ENCODE data around the gene C2orf81.
A peak's percentile ranks its signal among the peaks of the same experiment; 100 is the strongest.
"Not testable (repeated sequence)": the region's sequence is repeated elsewhere in the genome, so short reads cannot be mapped to it uniquely, and the experiment has no call there.

The C2orf81 gene

GRCh38 chr2:74462054-74462785, 40.8 kb upstream of the C2orf81 start:
- Histone ChIP-seq H3K4me1 (ENCODE audit: insufficient read depth, low read length, severe bottlenecking) (peaks cover 33% of the 10 kb centered on the region), H3K79me2 (ENCODE audit: insufficient read depth, low read length) (peaks cover 4% of the 10 kb centered on the region; the same call in 1 of the 2 replicates), H4K20me1 (ENCODE audit: insufficient read depth, low read length) (no peaks in the 10 kb centered on the region), H3K27me3 (ENCODE audit: insufficient read depth, low read length) (no peaks in the 10 kb centered on the region), H3K36me3 (ENCODE audit: insufficient read depth, low read length) (peaks cover 28% of the 10 kb centered on the region; the same call in 1 of the 2 replicates), H3K9ac (ENCODE audit: low read length) (no peak overlapping the region), H3K4me3 (ENCODE audit: low read depth, low read length, poor library complexity, severe bottlenecking) (no peak overlapping the region), H3K27ac (ENCODE audit: low read depth, low read length, poor library complexity, severe bottlenecking) (no peak overlapping the region), H2AFZ (ENCODE audit: low read length) (no peak overlapping the region), H3F3A (ENCODE audit: insufficient read depth, low read length) (no peaks in the 10 kb centered on the region), H3K4me2 (ENCODE audit: low read length) (no peak overlapping the region), H3K9me3 (ENCODE audit: low read length) (no peaks in the 10 kb centered on the region), H3K9me2 (ENCODE audit: low read depth, low read length) (no peaks in the 10 kb centered on the region)
- TF ChIP-seq CTCF (IDR thresholded peaks at IDR 0.05; ENCODE audit: low read length) (no peak), EZH2 (IDR thresholded peaks at IDR 0.05; ENCODE audit: borderline replicate concordance, low read length) (no peak)

DNA sequence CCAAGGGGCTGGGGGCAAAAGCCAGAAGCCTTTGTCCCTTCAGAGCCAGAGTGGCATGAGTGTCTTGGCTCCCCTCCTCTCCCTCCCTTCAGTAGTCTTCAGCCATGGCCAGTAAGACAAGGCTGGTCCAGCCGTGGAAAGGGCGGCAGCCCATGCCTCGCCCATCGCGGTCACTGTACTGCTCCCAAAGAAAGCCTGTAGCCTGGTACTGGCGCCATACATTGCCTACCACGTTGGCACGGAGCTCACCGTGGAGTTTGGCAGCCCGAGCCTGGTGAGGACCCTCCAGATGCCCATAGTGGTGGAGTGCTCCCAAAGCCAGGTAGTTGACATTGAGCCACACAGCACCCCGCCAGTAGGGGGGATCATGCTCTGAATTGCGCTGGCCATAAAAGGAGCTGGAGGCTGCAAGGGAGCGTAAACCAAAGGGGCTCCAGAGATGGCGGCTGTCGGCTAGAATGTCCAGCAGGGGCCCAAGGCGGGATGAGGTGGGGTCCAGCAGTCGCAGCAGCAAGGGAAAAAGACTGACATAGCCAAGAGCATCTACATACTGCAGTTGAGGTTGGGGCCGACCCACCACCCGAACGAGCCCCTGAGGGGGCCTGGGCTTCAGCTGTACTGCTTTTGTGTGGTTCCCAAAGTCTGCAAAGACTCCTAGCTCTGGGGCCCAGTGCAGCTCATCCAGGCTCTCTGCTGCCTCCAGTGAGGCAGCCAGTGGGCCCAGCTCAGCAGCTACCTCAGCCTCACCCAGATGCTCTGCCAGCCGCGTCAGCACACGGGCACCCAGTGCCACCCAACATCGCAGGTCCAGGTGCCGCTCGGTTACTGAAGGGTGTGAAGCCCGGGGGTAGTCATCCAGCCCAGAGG, 40.0 kb upstream of the C2orf81 start:
- H3K79me2 ChIP-seq (ENCODE audit: insufficient read depth, low read length): peaks cover 4% of the 10 kb centered on the region; the same call in 1 of the 2 replicates
- no peaks in the 10 kb centered on the region for H3K9me2 ChIP-seq (ENCODE audit: low read depth, low read length)
- H3K9me3 ChIP-seq (ENCODE audit: low read length): no peaks in the 10 kb centered on the region
- no peak overlapping the region for H3K4me3 ChIP-seq (ENCODE audit: low read depth, low read length, poor library complexity, severe bottlenecking)
- H3K4me1 ChIP-seq (ENCODE audit: insufficient read depth, low read length, severe bottlenecking): peaks cover 38% of the 10 kb centered on the region
- no peak overlapping the region for H3K9ac ChIP-seq (ENCODE audit: low read length)
- TF ChIP-seq EZH2 (IDR thresholded peaks at IDR 0.05; ENCODE audit: borderline replicate concordance, low read length) (no peak), CTCF (IDR thresholded peaks at IDR 0.05; ENCODE audit: low read length) (peak; percentile 54; the same call in 1 of the 2 replicates)
- no peak overlapping the region for H2AFZ ChIP-seq (ENCODE audit: low read length)
- no peaks in the 10 kb centered on the region for H3F3A ChIP-seq (ENCODE audit: insufficient read depth, low read length)
- H3K36me3 ChIP-seq (ENCODE audit: insufficient read depth, low read length): peaks cover 28% of the 10 kb centered on the region; the same call in 1 of the 2 replicates
- H3K4me2 ChIP-seq (ENCODE audit: low read length): no peak overlapping the region
- H4K20me1 ChIP-seq (ENCODE audit: insufficient read depth, low read length): no peaks in the 10 kb centered on the region
- no peaks in the 10 kb centered on the region for H3K27me3 ChIP-seq (ENCODE audit: insufficient read depth, low read length)
- no peak overlapping the region for H3K27ac ChIP-seq (ENCODE audit: low read depth, low read length, poor library complexity, severe bottlenecking)

DNA sequence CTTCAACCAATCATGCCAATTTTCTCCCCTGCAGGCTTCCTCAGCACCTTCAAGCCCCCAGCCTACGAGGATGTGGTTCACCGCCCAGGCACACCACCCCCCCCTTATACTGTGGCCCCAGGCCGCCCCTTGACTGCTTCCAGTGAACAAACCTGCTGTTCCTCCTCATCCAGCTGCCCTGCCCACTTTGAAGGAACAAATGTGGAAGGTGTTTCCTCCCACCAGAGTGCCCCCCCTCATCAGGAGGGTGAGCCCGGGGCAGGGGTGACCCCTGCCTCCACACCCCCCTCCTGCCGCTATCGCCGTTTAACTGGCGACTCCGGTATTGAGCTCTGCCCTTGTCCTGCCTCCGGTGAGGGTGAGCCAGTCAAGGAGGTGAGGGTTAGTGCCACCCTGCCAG, 38.8 kb upstream of the C2orf81 start:
- H3F3A ChIP-seq (ENCODE audit: insufficient read depth, low read length); H3K9me3 ChIP-seq (ENCODE audit: low read length); H3K27me3 ChIP-seq (ENCODE audit: insufficient read depth, low read length); H3K9me2 ChIP-seq (ENCODE audit: low read depth, low read length); H2AFZ ChIP-seq (ENCODE audit: low read length); H3K27ac ChIP-seq (ENCODE audit: low read depth, low read length, poor library complexity, severe bottlenecking); H3K79me2 ChIP-seq (ENCODE audit: insufficient read depth, low read length); H3K4me3 ChIP-seq (ENCODE audit: low read depth, low read length, poor library complexity, severe bottlenecking); H3K4me2 ChIP-seq (ENCODE audit: low read length); H3K9ac ChIP-seq (ENCODE audit: low read length); H4K20me1 ChIP-seq (ENCODE audit: insufficient read depth, low read length): not testable (repeated sequence)
- Histone ChIP-seq H3K4me1 (ENCODE audit: insufficient read depth, low read length, severe bottlenecking) (peaks cover 44% of the 10 kb centered on the region), H3K36me3 (ENCODE audit: insufficient read depth, low read length) (peaks cover 28% of the 10 kb centered on the region; the same call in 1 of the 2 replicates)

DNA sequence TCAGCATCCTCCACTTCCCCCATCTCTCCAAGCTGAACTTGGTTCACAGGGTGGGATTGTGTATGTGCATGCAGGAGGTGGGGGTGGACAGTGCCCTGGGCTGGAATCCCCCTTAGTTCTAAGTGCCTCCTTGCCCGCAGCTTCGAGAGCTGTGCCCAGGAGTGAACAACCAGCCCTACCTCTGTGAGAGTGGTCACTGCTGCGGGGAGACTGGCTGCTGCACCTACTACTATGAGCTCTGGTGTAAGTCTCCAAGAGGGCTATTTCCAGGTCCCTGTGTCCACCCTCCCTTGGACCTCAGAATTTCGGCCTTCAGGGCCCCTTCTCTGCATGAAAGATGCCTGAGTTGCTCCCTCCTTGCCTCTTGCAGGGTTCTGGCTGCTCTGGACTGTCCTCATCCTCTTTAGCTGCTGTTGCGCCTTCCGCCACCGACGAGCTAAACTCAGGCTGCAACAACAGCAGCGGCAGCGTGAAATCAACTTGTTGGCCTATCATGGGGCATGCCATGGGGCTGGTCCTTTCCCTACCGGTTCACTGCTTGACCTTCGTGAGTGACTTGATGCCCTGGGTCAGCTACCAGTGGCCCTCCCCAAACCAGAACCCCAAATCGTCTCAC, 38.2 kb upstream of the C2orf81 start:
- peak overlapping the region; percentile 97; the same call in 1 of the 2 replicates for H3K9ac ChIP-seq (ENCODE audit: low read length)
- H3K36me3 ChIP-seq (ENCODE audit: insufficient read depth, low read length): peaks cover 28% of the 10 kb centered on the region; the same call in 1 of the 2 replicates
- H2AFZ ChIP-seq (ENCODE audit: low read length); H3F3A ChIP-seq (ENCODE audit: insufficient read depth, low read length); H3K79me2 ChIP-seq (ENCODE audit: insufficient read depth, low read length); H4K20me1 ChIP-seq (ENCODE audit: insufficient read depth, low read length); H3K27me3 ChIP-seq (ENCODE audit: insufficient read depth, low read length); H3K27ac ChIP-seq (ENCODE audit: low read depth, low read length, poor library complexity, severe bottlenecking); H3K9me3 ChIP-seq (ENCODE audit: low read length); H3K9me2 ChIP-seq (ENCODE audit: low read depth, low read length): not testable (repeated sequence)
- H3K4me3 ChIP-seq (ENCODE audit: low read depth, low read length, poor library complexity, severe bottlenecking): peak overlapping the region; percentile 80
- H3K4me1 ChIP-seq (ENCODE audit: insufficient read depth, low read length, severe bottlenecking): peaks cover 43% of the 10 kb centered on the region
- peak overlapping the region; percentile 99 for H3K4me2 ChIP-seq (ENCODE audit: low read length)
